GM12872 (cell line): ENCODE data around the gene SLC43A3.

ENCODE experiments used
- CTCF ChIP-seq: IDR thresholded peaks from 3 replicates; pipeline ENCODE4 v1.5.1; 2011; ENCODE audit warnings: low read depth, mild to moderate bottlenecking, low read length, moderate library complexity; ENCODE audit not compliant: insufficient read depth

The SLC43A3 gene

GRCh38 chr11:57395905-57396623 lies 30.9 kb downstream of the SLC43A3 start:
- TF ChIP-seq CTCF = no peak

DNA sequence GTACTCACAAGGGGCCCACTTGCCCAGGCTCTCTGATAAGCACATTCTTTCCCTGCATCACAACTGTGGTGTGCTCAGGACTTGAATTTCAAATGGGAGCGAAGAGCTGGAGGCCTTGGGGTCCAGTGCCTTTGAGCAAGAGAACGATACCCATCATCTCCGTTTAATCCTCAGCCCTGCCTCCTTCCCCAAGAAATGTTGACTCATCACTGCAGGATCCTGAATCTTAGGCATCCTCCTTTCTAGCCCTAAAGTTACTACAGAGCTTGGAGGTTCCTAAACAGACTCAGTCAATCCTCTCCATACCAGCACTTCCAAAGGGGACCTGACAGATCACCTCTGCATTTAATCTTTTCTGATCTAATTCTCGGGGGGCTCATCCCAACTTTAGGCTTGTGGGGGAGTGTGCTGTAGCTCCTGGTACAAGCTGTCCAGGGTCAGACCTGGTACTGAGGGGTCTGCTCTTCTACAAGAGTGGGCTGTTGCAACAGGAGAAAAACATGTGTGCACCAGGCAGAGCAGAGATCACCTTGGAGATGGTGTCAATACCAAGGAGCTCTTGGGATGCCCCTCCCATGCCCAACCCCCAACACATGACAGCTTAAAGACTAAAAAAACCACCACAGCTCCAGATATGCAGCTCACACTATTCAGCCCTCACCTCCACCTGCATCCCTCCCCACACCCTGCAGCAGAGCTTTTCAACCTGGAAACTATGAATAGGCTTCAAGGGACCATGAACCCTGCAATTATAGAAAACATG lies 32.5 kb downstream of the SLC43A3 start:
- no peak for TF ChIP-seq CTCF

- TF ChIP-seq CTCF = no peak
Observed at GRCh38 chr11:57392763-57393105, 34.2 kb downstream of the SLC43A3 start.

DNA sequence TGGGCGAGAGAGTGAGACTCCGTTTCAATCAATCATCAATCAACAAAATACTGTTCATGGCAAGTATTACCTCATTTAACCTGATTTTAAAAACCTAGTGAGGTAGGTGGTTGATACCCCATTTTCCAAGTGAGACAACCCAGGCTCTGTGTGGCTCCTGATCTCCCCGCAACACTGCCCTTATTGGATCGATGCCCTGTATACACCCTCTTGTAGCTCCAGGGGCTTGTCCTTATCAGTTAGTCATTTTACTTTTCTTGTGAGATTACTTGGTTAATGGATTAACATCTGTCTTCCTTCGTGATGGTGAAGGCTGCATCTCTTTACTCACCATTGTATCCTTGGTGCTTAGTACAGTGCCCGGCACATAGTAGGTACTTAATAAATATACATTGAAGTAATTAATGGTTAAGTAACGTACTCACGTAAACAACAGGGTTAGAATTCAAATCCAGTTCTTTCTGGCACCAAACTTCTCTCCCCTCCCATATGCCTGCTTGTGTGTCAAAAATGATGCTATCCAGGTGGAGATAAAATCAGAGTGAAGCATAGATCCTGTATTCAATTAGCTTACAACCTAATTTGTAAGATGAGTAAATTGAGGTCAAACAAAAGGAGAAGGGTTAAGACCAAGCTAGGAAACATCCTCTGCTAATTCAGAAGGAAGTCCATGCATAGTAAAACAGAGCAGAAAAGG lies 34.7 kb downstream of the SLC43A3 start:
- no peak for TF ChIP-seq CTCF

- TF ChIP-seq CTCF = no peak
Observed at GRCh38 chr11:57391539-57391938, 35.4 kb downstream of the SLC43A3 start.

DNA sequence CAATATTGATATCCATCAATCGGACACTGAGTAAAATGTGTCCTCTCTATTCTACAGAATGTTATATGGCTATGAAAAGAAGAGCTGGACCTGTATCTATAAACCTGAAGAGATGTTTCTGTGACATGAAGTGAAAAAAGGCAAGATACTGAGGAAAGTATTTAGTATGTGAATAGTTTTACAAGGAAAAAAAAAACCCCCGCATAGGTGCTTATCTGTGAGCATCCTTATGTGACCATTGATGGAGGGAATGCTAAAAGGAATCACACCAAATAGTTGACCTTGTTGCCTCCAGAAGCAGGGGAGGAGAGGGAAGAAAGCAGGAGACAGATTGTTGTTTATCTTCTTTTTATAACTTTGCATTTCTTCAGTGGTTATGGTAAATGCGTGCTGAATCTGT lies 35.8 kb downstream of the SLC43A3 start:
- TF ChIP-seq CTCF = no peak

DNA sequence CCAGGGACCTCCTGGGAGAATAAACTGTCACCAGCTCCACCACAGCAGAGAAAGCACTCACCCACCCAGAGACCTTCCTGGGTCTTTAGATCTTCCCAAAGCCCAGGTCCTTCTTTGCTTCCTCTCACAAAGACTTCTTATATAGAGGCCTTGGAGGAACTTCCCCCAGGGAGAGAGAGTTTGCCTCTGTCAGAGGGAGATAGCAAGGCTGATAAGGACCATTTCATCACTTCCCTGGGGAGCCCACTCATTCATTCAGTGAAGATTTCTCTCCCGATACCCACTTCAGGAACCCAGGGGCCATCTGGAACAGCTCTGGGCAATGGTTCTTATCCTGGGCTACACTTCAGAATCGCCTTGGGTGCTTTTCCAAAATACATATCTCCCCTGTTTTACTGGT lies 36.4 kb downstream of the SLC43A3 start, which contains the start of gene PRG2:
Gene PRG2 (minus strand): TSS at position 116 of the 400 bp plus-strand sequence. CDS start 706 bp downstream, outside the sequence.
- no peak for TF ChIP-seq CTCF
